AG08395 (cell line): ENCODE measurements around the gene SNX6.
"Not testable (repeated sequence)": the region's sequence is repeated elsewhere in the genome, so short reads cannot be mapped to it uniquely, and the experiment has no call there.

Experiments used
- DNase-seq: peaks from one replicate; pipeline ENCODE4 v3.0.0; 2012; ENCODE audit warnings: mixed read lengths, low spot score

Gene SNX6

DNA sequence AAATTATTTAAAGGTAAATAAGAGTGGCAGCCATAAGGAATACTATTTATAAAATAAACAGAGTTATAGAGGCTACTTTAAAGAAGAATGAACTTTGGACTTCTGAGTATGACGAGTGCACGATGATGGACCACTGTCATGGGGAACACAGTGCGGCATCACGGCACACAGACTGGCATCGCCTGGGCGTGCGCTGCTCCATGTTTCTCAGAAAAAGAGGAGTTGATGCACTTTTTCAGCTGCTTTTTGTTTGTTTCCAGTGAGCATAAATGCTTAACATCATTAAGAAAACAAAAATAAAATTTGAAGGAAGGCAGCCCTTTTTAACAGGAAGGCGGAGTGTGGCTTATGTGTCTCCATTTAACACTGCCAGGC, 67.2 kb downstream of the SNX6 start:
- DNase-seq: no peak

DNA sequence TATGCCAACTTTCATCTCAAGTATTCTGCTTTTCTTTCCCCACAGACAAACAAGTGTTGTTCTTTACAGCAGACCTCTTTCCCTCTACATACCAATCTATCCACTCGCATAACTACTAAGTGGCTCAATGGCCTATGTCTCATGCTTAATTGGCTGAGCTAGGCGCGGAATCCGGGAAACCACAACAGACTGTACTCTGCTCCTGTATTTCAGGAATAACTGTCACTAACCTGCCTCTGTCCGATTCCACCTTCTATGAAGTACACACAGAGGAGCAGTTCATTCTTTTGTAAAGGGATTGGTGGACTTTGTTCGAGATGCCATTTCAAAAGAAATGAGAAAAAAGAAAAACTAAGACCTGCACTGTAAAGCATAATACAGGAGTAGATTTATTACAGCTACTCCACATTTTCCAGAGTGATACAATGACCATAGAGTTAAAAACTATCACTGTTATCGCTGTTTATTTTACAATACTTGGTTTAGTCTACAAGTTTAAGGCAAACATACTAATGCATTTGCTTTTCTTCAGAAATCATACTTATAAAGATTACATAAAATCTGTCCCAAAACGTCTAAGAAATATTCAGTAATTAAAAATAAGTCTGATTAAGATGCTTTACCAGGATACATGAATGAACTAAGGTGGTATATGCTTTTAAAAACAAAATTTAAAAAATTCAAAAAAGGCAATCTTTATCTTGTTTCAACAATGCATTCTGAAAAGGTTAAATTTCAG, 67.7 kb downstream of the SNX6 start:
- not testable (repeated sequence) for DNase-seq

DNA sequence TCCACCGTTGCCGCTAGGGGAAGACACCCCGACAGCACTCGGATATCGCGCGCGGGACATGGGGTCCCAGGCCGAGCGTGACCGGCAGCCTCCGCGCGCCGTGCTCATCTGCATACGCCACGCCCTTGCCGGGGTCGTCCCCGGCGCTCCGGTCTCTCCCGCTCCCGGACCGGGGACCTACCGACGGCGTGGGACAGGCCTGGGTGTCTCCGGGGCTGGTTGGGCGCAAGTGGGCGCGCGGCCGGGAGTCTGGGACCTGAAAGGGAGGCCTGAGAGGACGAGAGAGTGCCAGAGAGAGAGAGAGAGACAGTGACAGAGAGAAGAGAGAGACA, 73.5 kb downstream of the SNX6 start:
- not testable (repeated sequence) for DNase-seq

DNA sequence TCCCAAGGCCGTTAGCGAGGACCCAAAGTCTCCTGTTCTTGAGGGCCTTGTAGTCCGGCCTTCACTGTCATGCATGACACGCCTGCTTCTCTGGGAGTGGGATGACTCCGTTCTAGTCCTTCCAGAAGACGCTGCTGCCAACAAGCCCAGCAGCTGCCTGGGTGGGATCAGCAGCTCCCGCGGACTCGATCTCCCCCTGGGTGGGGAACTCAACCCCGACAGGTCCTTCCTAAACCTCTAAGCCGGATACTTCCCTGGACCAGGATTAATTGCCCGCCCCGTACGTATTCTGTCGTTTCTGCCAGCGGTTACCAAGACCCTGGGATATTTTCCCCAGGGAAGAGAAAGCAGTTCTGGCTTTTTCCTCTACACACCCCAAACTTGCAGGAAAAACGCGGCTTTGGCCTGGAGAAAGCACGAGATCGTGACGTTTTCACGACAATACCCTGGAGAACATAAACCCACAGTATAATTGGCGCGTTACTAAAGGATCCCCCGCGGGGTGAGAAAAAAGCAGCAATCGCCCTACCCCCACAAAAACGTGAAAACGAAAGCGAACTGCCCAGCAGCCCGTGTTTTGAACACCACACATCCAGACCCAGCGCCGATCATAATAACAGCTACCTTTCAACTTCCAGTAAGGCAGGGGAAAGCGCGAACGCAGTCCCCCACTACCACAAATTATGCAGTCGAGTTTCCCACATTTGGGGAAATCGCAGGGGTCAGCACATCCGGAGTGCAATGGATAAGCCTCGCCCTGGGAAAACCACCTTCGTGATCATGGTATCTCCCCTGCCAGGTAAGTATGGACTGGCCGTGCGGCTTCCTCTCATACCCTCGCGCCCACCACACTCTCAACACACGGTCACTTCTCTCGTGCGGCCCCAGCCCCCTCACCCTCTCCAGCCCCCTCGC, 74.1 kb downstream of the SNX6 start:
- DNase-seq: not testable (repeated sequence)

DNA sequence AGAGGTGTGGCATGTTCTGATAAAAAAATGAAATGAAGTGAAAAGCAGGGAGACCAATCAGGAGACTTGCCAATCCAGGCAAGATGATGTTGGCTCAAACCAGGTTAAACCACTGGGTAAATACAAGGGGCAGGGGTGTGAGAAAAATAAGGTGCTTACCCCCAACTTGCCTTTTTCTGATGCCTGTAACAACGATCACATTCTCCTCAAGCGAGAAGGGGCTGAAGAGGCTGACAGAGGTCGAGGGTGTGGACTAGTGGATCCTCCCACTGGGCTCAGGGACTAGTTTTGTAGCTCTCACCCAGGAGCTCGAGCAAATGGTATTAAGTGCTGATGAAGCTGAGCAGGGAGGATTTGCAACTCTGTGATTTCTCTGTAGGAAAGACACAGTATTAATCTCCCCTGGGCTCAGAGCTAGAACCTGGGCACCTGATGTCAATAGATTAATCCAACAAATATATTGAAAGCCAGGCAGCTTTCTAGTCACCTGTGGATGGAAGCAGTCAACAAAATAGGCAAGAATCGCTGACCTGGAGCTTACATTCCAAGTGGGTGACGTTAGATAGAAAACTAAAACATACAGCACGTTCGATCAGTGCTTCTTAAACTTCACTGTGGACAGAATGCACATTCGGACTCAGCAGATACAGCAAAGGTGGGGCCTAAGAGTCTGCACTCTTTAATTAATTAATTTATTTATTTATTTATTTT, 75.3 kb downstream of the SNX6 start:
- no peak for DNase-seq

DNA sequence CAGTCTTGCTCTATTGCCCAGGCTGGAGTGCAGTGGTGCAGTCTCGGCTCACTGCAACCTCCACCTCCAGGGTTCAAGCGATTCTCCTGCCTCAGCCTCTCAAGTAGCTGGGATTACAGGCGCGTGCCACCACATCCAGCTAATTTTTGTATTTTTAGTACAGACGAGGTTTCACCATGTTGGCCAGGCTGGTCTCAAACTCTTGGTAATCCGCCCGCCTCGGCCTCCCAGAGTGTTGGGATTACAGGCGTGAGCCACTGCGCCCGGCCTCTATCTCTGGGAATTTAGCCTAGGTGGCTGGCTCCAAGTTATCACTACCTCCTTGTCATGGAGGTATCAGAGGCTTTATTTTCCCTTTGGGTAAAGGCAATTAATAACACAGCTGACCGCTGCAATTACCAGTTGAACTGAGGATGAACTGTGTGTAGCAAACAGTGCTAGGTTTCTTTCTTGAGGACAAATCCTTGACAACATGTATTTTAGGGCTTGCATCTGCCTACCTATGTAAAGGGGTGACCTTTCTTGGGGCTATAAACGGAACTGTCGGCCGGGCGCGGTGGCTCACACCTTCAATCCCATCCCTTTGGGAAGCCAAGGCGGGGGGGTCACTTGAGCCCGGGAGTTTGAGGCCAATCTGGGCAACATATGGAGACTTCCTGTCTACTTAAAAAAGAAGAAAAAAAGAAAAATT, 80.5 kb downstream of the SNX6 start:
- DNase-seq: not testable (repeated sequence)

DNA sequence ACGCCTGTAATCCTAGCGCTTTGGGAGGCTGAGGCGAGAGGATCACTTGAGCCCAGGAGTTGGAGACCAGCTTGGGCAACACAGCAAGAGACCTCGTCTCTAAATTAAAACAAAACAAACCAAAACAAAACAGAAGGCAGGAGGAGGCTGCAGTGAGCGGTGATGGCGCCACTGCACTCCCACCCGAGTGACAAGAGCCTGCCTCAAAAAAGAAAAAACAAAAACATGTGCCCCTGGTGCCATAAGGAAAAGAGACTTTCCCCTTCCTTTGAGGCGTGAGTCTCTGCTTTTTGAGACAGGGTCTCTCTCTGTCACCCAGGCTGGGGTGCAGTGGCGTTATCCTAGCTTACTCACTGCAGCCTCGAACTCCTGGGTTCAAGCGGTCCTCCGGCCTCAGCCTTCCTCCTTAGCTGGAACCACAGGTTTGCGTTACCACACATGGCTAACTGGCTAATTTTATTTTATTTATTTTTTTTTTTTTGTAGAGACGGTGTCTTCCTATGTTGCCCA, 81.4 kb downstream of the SNX6 start:
- DNase-seq: no peak

DNA sequence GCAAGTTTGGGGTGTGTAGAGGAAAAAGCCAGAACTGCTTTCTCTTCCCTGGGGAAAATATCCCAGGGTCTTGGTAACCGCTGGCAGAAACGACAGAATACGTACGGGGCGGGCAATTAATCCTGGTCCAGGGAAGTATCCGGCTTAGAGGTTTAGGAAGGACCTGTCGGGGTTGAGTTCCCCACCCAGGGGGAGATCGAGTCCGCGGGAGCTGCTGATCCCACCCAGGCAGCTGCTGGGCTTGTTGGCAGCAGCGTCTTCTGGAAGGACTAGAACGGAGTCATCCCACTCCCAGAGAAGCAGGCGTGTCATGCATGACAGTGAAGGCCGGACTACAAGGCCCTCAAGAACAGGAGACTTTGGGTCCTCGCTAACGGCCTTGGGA, 82.8 kb downstream of the SNX6 start:
- DNase-seq: not testable (repeated sequence)

DNA sequence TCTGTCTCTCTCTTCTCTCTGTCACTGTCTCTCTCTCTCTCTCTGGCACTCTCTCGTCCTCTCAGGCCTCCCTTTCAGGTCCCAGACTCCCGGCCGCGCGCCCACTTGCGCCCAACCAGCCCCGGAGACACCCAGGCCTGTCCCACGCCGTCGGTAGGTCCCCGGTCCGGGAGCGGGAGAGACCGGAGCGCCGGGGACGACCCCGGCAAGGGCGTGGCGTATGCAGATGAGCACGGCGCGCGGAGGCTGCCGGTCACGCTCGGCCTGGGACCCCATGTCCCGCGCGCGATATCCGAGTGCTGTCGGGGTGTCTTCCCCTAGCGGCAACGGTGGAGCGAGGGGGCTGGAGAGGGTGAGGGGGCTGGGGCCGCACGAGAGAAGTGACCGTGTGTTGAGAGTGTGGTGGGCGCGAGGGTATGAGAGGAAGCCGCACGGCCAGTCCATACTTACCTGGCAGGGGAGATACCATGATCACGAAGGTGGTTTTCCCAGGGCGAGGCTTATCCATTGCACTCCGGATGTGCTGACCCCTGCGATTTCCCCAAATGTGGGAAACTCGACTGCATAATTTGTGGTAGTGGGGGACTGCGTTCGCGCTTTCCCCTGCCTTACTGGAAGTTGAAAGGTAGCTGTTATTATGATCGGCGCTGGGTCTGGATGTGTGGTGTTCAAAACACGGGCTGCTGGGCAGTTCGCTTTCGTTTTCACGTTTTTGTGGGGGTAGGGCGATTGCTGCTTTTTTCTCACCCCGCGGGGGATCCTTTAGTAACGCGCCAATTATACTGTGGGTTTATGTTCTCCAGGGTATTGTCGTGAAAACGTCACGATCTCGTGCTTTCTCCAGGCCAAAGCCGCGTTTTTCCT, 83.4 kb downstream of the SNX6 start:
- DNase-seq: not testable (repeated sequence)

DNA sequence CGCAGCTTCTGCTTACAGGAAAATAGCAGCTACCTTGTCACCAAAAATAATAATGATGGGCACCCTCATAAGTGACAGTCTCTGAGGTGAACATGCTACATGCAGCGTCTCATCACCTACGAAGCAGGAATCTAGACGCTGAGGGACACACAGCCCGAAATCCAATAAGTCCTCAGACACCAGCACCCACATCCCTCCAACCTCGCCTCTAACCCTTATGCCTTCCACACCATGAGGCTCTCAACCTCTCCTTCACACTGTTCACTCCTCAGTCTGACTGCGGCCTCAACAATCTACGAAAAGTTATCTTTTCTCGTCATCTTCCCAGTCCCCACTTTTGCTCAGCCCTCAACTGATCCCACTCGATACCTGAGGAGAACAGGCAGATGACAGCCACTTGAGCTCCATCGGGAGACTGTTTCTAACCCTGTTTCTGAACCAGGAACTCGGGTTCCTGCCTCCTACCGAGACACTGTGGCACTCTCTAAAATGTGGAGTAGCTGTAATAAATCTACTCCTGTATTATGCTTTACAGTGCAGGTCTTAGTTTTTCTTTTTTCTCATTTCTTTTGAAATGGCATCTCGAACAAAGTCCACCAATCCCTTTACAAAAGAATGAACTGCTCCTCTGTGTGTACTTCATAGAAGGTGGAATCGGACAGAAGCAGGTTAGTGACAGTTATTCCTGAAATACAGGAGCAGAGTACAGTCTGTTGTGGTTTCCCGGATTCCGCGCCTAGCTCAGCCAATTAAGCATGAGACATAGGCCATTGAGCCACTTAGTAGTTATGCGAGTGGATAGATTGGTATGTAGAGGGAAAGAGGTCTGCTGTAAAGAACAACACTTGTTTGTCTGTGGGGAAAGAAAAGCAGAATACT, 89.5 kb downstream of the SNX6 start:
- not testable (repeated sequence) for DNase-seq

DNA sequence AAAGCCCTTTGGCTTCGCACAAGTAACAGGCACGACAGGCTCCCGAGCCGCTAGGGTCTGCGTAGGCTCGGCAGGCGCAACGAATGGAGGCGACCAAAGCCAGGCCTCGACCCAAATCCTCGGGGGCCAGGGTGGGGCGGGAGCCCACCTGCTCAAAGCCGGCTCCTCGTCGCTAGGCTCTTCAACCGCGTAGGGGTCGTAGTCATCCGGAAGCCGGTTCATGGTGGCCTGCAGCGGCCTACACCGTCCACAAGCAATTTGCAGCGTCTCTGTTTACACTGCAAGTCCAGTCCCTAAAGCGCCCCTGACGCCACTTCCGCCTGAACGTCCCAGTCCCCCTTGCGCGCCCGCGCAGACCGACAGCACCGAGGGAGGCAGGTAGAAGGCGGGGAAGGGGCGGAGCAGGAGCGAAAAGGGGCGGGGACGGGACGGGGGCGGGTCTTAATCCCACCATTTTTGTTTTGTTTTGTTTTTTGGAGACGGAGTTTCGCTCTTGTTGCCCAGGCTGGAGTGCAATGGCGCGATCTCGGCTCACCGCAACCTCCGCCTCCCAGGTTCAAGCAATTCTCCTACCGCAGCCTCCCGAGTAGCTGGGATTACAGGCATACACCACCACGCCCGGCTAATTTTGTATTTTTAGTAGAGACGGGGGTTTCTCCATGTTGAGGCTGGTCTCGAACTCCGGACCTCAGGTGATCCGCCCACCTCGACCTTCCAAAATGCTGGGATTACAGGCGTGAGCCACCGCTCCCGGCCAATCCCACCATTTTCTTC, 90.4 kb downstream of the SNX6 start, which contains the start of gene EAPP:
TSS of gene EAPP (minus strand) at position 295 of the 774 bp plus-strand sequence. CDS start at position 222, 73 bp downstream.
- DNase-seq: peak; percentile 98

DNA sequence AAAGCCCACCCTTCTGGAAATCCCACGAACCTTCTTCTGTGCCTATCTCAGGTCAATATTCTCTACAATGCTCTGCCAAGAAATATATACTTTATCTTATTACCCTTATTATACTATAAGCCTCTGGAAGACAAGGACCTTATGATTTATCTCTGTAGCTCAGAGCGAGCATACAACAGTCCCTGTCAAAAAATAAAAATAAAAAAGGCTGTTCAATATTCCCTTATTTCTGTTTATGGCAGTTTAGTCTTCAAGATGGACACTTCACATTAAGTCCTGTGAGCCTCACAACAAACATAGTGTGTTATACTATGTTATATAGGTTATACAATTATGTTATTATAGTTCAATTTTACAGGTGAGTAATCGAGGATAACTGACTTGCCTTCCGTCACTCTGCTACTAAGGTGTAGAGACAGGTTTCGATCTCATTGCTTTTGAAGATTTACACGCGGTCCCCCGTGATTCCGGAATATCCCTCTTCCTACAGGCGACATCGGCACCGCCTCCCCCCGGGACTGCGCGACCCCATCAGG, 91.0 kb downstream of the SNX6 start:
- no peak for DNase-seq

DNA sequence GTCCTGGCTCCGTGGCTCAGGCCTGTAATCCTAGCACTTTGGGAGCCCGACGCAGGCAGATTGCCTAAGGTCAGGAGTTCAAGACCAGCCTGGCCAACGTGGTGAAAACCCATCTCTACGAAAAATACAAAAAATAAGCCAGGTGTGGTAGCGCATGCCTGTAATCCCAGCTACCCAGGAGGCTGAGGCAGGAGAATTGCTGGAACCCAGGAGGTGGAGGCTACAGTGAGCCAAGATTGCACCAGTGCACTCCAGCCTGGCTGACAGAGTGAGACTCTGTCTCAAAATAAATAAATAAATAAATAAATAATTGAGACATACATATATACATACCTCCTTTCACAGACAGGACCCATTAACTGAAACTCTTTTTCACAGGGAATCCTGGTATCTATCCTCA, 91.9 kb downstream of the SNX6 start:
- not testable (repeated sequence) for DNase-seq

DNA sequence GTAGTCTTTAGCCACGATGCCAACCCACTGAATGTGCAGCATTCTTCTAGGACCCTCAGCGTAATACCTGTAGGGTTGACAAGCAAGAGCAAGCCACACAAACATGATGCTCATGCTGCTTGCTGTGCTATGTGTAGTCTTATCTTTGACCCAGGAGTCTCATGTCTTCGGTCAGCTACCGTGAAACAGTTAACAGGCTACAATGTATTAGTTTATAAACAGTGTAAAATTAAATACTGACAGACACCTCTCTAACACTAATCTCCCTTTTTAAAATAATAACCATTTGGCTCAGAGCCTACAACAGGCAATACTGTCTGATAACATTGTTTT, 92.3 kb downstream of the SNX6 start:
- DNase-seq: no peak

DNA sequence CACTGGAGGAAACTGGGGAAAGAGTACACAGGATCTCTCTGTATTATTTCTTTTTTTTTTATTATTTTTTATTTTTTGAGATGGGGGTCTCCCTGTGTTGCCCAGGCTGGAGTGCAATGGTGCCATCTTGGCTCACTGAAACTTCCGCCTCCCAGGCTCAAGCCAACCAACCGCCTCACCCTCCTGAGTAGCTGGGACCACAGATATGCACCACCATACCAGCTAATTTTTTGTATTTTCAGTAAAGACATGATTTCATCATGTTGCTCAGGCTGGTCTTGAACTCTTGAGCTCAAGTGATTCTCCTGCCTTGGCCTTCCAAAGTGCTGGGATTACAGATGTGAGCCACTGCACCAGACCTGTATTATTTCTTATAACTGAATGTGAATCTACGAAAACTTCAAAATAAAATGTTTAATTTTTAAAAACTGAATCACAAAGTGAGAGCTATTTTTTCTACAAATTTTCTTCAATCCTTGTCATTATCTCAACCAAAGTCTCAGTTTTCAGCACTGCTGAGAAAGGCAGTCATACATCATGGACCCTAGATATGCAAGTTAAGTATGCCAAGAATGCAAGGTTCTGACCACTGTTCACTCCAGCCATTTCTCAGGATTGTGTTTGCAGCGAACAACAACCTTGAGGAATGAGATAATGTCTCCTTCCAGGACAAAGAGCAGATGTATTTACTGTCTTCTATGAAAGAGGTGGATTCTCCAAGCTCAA, 92.8 kb downstream of the SNX6 start:
- no peak for DNase-seq

DNA sequence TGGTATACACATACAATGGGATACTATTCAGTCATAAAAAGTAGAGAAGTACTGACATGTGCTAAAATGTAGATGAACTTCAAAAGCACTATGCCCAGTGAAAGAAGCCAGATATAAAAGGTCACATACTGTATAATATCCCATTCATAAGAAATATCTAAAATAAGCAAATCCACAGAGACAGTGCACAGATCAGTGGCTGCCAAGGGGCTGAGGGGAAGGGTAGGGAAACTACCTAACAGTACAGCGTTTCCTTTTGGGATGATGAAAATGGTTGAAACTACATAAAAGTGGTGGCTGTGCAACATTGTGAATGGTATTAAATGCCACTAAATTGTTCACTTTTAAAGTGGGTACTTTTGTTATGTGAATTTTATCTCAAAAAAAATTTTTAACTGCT, 102.4 kb downstream of the SNX6 start:
- no peak for DNase-seq

DNA sequence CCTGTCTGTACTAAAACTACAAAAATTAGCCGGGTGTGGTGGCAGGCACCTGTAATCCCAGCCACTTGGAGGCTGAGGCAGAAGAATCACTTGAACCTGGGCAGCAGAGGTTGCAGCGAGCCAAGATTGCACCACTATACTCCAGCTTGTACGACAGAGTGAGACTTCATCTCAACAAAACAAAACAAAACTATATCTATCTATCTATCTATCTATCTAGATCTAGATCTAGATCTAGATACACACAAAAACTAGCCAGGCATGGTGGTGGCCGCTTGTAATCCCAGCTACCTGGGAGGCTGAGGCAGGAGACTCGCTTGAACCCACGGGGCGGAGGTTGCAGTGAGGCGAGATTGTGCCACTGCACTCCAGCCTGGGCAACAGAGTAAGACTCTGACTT, 105.7 kb downstream of the SNX6 start:
- not testable (repeated sequence) for DNase-seq

DNA sequence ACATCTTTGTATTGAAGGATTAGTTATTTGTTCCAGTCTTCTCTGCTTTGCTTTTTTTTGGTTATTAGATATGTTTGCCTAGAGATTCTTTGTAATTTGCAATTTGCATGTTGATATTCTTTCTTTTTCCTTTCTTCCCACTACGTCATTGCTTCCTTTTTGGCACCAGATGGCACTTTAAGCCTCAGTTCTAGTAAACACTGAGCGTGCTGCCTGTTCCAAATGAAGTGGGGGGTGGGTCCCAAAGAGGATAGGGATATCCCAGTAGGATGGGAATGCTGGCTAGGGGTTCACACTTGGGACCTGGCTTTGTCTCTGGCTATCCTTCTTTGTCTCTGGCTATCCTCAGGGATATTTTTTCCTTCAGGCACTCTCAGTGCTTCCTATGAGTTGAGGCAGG, 107.5 kb downstream of the SNX6 start:
- no peak for DNase-seq
